ENCODE data around the gene ANKRD63. TPM values are rescaled to one million over a fixed set of nuclear protein-coding genes. Genes with fewer than 3 reads are reported as not detected.
A peak's percentile ranks its signal among the peaks of the same experiment; 100 is the strongest.

The ANKRD63 gene
- total and polyA plus RNA-seq, 9 of the 15 experiments (the other 6 are each of a cell fraction or from before 2014, with no cell fraction given): 1.3 to 2.0 (median 1.8) TPM; not detected in 6

DNA sequence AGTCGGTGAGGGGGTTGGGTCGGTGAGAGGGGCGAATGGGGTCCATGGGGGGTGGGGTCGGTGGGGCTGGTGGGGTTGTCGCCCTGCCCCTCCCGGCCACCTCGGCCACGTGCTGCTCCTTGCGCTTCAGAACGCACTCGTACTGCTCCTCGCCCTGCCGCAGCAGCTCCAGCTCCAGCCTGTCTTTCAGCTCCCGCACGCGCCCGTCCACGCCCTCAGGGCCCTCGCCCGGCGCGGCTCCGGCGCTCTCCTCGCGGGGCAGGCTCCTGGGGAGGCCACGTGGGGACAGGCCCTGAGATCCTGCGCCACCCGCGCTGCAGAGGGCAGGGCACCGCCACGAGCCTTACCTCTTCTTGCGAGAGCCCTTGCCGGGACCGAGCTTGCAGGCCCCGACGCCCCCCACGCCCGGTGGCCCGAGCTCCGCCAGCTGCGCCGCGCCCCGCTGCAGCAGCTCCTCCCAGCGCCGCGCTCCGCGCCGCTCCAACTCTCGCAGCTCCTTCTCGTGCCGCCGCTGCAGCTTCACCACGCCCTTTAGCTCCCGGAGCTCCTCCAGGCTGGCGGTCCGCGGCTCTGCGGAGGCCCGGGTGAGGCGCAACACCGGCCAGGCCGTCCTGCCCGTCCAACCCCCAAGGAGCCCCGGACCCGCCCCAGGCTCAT lies 8.2 kb upstream of the ANKRD63 start:
- peak overlapping the region in 1 of 2 experiments; percentile 89; a peak in 3 of 4 replicates for H3K9ac ChIP-seq (ENCODE audit: insufficient read depth in 1 of 2, low read depth in 2 of 2, low read length in 2 of 2)
- TF ChIP-seq ZNF445 (CRISPR knock-in tag; IDR thresholded peaks at IDR 0.05; ENCODE audit: low read depth) (no peak), HSF4 (CRISPR knock-in tag; IDR thresholded peaks at IDR 0.05; ENCODE audit: borderline replicate concordance) (no peak), GTF2A2 (tag; IDR thresholded peaks at IDR 0.05) (no peak), MBD2 (IDR thresholded peaks at IDR 0.05; ENCODE audit: borderline replicate concordance, low read depth) (no peak), PHF21A (IDR thresholded peaks at IDR 0.05; ENCODE audit: borderline replicate concordance, low read depth) (no peak), POLR2A (conservative IDR thresholded peaks at IDR 0.05) (0 out of 2 replicates have a peak, but pooled peaks have one; percentile 29), NR1H2 (CRISPR knock-in tag; IDR thresholded peaks at IDR 0.05) (no peak), TOE1 (IDR thresholded peaks at IDR 0.05; ENCODE audit: borderline replicate concordance) (no peak), TOE1 (CRISPR knock-in tag; IDR thresholded peaks at IDR 0.05; ENCODE audit: borderline replicate concordance, low read depth) (no peak), ZNF239 (CRISPR knock-in tag; IDR thresholded peaks at IDR 0.05) (no peak), FIP1L1 (IDR thresholded peaks at IDR 0.05; ENCODE audit: low read depth, low read length, poor library complexity, severe bottlenecking) (no peak), ZFP1 (CRISPR knock-in tag; IDR thresholded peaks at IDR 0.05) (no peak), PCBP1 (IDR thresholded peaks at IDR 0.05; ENCODE audit: low read depth, low read length, poor library complexity, severe bottlenecking) (peak; percentile 75), POLR2G (IDR thresholded peaks at IDR 0.05; ENCODE audit: low read depth, low read length) (peak; percentile 75), NCOA6 (IDR thresholded peaks at IDR 0.05) (no peak), DIDO1 (tag; IDR thresholded peaks at IDR 0.05; ENCODE audit: low read depth) (no peak)
- TF ChIP-seq, protein P1, sequence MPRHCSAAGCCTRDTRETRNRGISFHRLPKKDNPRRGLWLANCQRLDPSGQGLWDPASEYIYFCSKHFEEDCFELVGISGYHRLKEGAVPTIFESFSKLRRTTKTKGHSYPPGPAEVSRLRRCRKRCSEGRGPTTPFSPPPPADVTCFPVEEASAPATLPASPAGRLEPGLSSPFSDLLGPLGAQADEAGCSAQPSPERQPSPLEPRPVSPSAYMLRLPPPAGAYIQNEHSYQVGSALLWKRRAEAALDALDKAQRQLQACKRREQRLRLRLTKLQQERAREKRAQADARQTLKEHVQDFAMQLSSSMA (CRISPR knock-in tag; IDR thresholded peaks at IDR 0.05): no peak
- TF ChIP-seq, protein P2, sequence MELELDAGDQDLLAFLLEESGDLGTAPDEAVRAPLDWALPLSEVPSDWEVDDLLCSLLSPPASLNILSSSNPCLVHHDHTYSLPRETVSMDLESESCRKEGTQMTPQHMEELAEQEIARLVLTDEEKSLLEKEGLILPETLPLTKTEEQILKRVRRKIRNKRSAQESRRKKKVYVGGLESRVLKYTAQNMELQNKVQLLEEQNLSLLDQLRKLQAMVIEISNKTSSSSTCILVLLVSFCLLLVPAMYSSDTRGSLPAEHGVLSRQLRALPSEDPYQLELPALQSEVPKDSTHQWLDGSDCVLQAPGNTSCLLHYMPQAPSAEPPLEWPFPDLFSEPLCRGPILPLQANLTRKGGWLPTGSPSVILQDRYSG (tag; conservative IDR thresholded peaks at IDR 0.05; ENCODE audit: low read depth): no peak
- TF ChIP-seq, protein P3, sequence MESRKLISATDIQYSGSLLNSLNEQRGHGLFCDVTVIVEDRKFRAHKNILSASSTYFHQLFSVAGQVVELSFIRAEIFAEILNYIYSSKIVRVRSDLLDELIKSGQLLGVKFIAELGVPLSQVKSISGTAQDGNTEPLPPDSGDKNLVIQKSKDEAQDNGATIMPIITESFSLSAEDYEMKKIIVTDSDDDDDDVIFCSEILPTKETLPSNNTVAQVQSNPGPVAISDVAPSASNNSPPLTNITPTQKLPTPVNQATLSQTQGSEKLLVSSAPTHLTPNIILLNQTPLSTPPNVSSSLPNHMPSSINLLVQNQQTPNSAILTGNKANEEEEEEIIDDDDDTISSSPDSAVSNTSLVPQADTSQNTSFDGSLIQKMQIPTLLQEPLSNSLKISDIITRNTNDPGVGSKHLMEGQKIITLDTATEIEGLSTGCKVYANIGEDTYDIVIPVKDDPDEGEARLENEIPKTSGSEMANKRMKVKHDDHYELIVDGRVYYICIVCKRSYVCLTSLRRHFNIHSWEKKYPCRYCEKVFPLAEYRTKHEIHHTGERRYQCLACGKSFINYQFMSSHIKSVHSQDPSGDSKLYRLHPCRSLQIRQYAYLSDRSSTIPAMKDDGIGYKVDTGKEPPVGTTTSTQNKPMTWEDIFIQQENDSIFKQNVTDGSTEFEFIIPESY (CRISPR knock-in tag; IDR thresholded peaks at IDR 0.05): peak; percentile 90
- TF ChIP-seq, protein P4, sequence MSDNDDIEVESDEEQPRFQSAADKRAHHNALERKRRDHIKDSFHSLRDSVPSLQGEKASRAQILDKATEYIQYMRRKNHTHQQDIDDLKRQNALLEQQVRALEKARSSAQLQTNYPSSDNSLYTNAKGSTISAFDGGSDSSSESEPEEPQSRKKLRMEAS (CRISPR knock-in tag; IDR thresholded peaks at IDR 0.05): peak; percentile 96

More for the DNA sequence above, 8.2 kb upstream of the ANKRD63 start:
- peaks cover 3 to 40% of the 10 kb centered on the region in 2 experiments; a peak in 4 of 5 replicates for H3K27me3 ChIP-seq (ENCODE audit: control insufficient read depth in 2 of 2, insufficient read depth in 2 of 2, low read length in 2 of 2)
- FAIRE-seq (no peak), ATAC-seq (peak; percentile 89), DNase-seq (ENCODE audit: extremely low read depth in 1 of 4, low spot score in 3 of 4) (peak; percentile 61 to 77 (median 75))
- no peaks in the 10 kb centered on the region for H3K36me3 ChIP-seq (ENCODE audit: control insufficient read depth, insufficient read depth, low read length)
- intact Hi-C loops (cut with micrococcal nuclease) (no loop called here), in situ Hi-C loops (cut with MboI) (no loop called here)
- ChIA-PET CTCF (ENCODE audit: low intra/inter-chr PET ratio) (no interaction called here), POLR2A (interaction anchor here (0.7 to 1.8 kb wide), 3 partner anchors 9 to 29 kb away, joined by 3 to 13 read pairs (median 3); no protein-coding TSS in a partner anchor)
- H3K9me3 ChIP-seq (replicated peaks; ENCODE audit: control insufficient read depth, insufficient read depth, low read depth, low read length): no peaks in the 10 kb centered on the region
- H4K20me1 ChIP-seq (replicated peaks; ENCODE audit: control insufficient read depth, insufficient read depth, low read length): 0 out of 2 replicates have a peak, but pooled peaks cover 2% of the 10 kb centered on the region
- peak overlapping the region; percentile 47; the same call in 1 of the 2 replicates for H3K4me2 ChIP-seq (ENCODE audit: insufficient read depth, low read length)
- peak overlapping the region; percentile 89 for H2AFZ ChIP-seq (ENCODE audit: low read depth, low read length)
- H3K79me2 ChIP-seq (ENCODE audit: control insufficient read depth, insufficient read depth, low read length): no peaks in the 10 kb centered on the region
- no peaks in the 10 kb centered on the region for H3K9me1 ChIP-seq (ENCODE audit: control insufficient read depth, insufficient read depth, low read length)
- 21% methylated on average over 13 of the region's 68 CpGs for WGBS (ENCODE audit: insufficient coverage, low coverage, missing lambda C conversion rate)
- peaks cover 0 to 25% of the 10 kb centered on the region in 2 experiments; a peak in 3 of 5 replicates for H3K4me1 ChIP-seq (replicated peaks in 1 of 2; ENCODE audit: control insufficient read depth in 2 of 2, insufficient read depth in 2 of 2, low read length in 2 of 2)
- no TSS peak for BruUV-seq (replicated peaks)
- H3K4me3 ChIP-seq: peak overlapping the region; percentile 21; the same call in 1 of the 2 replicates
- H3K27ac ChIP-seq (ENCODE audit: extremely low read depth, low read depth, low read length): no peak overlapping the region

All from K562 (cell line).